PFSK-1 (cell line): Measurements from ENCODE around the gene SMC3.

Source experiments
- FOXP2 ChIP-seq: optimal IDR thresholded peaks from 2 replicates; pipeline ENCODE3; 2011; ENCODE audit warnings: borderline replicate concordance, control low read depth, inconsistent platforms; ENCODE audit not compliant: insufficient read depth; ENCODE audit errors: extremely low read length, extremely low read depth
- POLR2AphosphoS5 ChIP-seq: IDR thresholded peaks from 2 replicates; pipeline ENCODE4 v1.6.1; 2012; ENCODE audit warnings: low read depth, mild to moderate bottlenecking, control low read depth, low read length, moderate library complexity
- SIN3A ChIP-seq: IDR thresholded peaks from 2 replicates; pipeline ENCODE4 v1.6.1; 2012; ENCODE audit warnings: mild to moderate bottlenecking, low read length, moderate library complexity, borderline replicate concordance; ENCODE audit not compliant: insufficient read depth
- TAF1 ChIP-seq: IDR thresholded peaks from 2 replicates; pipeline ENCODE4 v1.6.1; 2012; ENCODE audit warnings: low read length, control low read depth, borderline replicate concordance; ENCODE audit not compliant: insufficient read depth

DNA sequence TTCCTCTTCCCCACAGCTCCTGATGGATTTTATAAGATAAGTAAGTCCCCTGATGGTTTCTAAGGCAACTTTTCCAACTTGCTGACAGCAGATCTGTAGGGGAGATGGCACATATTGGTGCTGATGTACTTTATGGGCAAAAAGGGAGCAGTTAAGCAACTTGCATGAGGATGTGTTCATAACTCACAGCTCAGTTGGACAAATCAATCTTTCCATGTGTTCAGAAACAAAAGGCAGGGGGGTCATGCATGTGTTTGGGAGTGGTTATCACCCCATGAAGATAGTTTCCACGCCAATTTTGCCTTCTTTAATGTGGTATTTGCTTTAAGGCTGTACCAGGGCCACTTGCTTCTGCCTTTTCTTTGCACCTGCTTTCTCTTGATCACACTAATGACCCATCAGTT, 82.8 kb downstream of the SMC3 start:
- no peak for TF ChIP-seq FOXP2
- TF ChIP-seq POLR2AphosphoS5: no peak
- TF ChIP-seq SIN3A: no peak
- no peak for TF ChIP-seq TAF1
